ENCODE results near the gene NLGN1. TPM values are rescaled to one million over a fixed set of nuclear protein-coding genes. Genes with fewer than 3 reads are reported as not detected.

Gene NLGN1
- total RNA-seq, 4 donors from 2014 or later: 0.80 to 4.4 (median 1.8) TPM

DNA sequence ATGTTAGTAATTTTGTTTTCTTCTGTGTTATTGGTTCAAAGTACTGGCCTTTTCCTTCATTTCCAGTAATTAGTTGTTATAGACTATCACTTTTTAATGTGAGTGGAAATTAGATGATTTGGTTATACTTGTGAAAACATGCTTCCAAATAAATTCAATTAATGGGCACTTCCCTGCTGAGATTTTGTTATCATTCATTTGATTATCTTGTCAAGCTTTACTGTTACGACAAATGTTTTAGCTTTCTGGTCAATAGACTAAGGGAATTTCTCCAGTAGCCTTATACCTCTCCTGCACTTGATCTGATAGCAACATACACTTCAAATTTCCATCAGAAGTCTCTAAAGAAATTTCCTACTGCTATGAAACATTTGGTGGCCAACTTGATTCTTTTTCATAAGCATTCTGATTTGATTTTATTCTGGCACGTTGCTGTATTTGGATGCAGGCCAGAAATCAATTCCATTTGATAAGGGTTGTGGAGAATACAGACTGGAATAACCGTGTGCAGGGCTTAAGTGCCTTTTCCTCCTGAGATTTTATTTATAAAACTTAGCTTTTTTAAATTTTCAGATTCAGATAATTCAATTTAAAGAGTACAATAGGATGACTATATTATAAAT lies 887.8 kb downstream of the NLGN1 start:
- intact Hi-C loops (cut with DNase I; ENCODE audit: low total_unique reads): no loop called here
- H3K4me3 ChIP-seq (ENCODE audit: low read depth, poor library complexity, severe bottlenecking): no peak overlapping the region
- no peak for DNase-seq (ENCODE audit: low spot score in 2 of 2)
- TF ChIP-seq, protein P1, sequence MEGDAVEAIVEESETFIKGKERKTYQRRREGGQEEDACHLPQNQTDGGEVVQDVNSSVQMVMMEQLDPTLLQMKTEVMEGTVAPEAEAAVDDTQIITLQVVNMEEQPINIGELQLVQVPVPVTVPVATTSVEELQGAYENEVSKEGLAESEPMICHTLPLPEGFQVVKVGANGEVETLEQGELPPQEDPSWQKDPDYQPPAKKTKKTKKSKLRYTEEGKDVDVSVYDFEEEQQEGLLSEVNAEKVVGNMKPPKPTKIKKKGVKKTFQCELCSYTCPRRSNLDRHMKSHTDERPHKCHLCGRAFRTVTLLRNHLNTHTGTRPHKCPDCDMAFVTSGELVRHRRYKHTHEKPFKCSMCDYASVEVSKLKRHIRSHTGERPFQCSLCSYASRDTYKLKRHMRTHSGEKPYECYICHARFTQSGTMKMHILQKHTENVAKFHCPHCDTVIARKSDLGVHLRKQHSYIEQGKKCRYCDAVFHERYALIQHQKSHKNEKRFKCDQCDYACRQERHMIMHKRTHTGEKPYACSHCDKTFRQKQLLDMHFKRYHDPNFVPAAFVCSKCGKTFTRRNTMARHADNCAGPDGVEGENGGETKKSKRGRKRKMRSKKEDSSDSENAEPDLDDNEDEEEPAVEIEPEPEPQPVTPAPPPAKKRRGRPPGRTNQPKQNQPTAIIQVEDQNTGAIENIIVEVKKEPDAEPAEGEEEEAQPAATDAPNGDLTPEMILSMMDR (IDR thresholded peaks at IDR 0.05): no peak
- TF ChIP-seq POLR2A (IDR thresholded peaks at IDR 0.05): no peak
- WGBS, 2 donors: 43 to 46% methylated on average over 3 of the region's 3 CpGs

DNA sequence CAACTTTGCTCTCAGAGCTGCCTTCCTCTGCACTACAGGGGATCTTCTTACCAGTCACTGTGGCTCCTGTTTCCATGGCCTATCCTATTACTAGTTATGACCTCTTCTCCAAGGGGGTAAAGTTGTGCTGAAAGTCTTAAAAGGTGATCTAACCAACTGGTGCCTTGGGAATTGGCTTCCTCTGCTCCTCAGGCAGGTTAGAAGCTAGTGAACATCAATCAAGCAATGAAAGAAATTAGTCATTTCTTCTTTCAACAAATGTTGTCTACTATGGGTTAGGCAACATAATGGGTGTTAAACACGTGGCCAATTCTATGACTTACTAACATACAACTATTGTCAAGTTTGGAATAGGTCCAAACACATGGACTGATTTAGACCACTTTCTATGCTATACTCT lies 890.2 kb downstream of the NLGN1 start:
- intact Hi-C loops (cut with DNase I; ENCODE audit: low total_unique reads): no loop called here
- TF ChIP-seq, protein P1 (IDR thresholded peaks at IDR 0.05): no peak
- TF ChIP-seq POLR2A (IDR thresholded peaks at IDR 0.05): no peak
- H3K4me3 ChIP-seq (ENCODE audit: low read depth, poor library complexity, severe bottlenecking): no peak overlapping the region
- no peak for DNase-seq (ENCODE audit: low spot score in 2 of 2)
- 46 to 63% methylated on average over 1 of the region's 1 CpG for WGBS, 2 donors

DNA sequence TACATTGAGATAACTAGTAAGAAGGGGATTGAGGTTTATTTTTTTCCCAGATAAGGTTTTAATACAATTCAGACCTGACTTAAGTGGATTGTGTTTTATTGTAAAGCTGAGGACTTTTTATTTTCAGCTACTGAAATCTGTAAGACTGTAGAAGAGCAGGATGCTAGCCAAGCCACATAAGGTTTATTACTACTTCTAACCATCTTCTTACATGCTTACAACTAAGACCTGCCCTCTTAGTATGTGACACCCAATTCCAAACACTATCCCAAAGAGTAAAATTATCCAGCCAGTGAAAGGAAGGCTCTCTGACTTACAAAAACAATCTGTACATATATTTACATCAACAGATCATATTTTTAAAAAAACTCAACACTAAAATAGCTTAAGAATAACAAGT lies 897.1 kb downstream of the NLGN1 start:
- intact Hi-C loops (cut with DNase I; ENCODE audit: low total_unique reads): no loop called here
- TF ChIP-seq, protein P1 (IDR thresholded peaks at IDR 0.05): no peak
- no peak for TF ChIP-seq POLR2A (IDR thresholded peaks at IDR 0.05)
- no peak for DNase-seq (ENCODE audit: low spot score in 2 of 2)
- no peak overlapping the region for H3K4me3 ChIP-seq (ENCODE audit: low read depth, poor library complexity, severe bottlenecking)

DNA sequence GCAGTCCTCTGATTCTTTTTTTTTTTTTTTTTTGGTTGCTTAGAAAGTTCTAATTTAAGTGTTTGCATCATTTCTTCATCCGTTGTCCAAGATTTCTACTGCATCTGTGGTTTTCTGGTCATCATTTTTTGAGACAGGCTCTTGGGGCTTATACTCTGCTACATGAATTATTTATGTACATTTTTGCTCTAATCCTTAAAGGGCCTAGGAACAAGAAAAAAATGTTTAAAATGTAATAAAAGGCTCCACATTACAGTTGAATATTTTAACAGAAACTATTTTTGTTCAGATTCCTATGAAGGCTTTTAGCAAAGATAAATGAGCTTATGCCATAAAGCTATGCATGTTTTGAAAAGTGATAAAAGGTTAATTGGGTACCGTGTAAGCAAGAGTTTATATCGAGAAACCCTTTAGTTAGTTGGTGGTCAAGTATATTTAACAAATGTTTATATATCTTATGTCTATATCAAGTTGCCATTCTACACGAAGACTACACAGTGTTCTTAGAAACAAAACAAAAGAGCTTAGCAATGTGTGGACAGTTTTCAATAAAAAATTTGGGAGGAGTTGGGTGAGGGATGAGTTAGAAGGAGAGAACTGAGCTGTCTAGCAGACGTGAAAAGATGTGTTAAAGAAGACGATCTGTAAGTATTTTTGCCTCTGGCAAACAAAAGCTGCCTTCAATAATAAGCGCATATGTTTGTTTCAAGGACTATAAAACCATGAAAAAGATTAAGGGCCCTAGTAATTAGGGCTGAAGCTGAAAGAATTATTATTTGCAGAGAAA lies 898.0 kb downstream of the NLGN1 start:
- WGBS, 2 donors: 32 to 36% methylated on average over 7 of the region's 7 CpGs
- no peak overlapping the region for H3K4me3 ChIP-seq (ENCODE audit: low read depth, poor library complexity, severe bottlenecking)
- intact Hi-C loops (cut with DNase I; ENCODE audit: low total_unique reads): no loop called here
- DNase-seq (ENCODE audit: low spot score in 2 of 2): no peak
- TF ChIP-seq, protein P1 (IDR thresholded peaks at IDR 0.05): no peak
- no peak for TF ChIP-seq POLR2A (IDR thresholded peaks at IDR 0.05)

DNA sequence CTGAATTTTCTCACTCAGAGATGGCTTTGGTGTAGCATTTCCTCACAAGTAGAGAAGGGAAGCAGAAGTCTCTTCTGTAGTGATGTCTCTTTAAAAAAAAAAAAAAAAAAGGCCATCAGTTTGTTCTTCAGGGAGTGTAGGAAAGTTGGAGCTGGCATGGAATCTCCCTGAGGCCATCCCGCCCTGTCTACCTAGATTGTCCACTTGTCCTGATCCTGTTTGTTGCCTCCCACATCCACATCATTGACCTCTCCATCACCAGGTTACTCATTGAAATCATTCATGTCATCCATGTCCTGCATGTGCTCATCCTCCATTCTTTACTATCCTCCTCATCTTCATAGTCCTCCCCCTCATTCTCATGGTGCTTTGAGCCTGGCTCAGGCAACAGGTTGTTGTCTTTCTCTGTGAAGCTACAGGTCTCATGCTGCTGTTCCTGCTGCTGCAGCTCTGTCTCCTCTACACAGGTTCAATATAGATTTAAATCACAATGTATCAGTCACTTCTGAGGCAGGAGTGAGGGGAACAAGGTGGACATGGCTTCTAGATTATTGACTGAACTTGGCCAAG lies 905.3 kb downstream of the NLGN1 start:
- no peak for DNase-seq (ENCODE audit: low spot score in 2 of 2)
- TF ChIP-seq, protein P1 (IDR thresholded peaks at IDR 0.05): no peak
- no peak for TF ChIP-seq POLR2A (IDR thresholded peaks at IDR 0.05)
- H3K4me3 ChIP-seq (ENCODE audit: low read depth, poor library complexity, severe bottlenecking): no peak overlapping the region
- intact Hi-C loops (cut with DNase I; ENCODE audit: low total_unique reads): no loop called here
- WGBS, 2 donors: 92 to 94% methylated on average over 1 of the region's 1 CpG

All from lower leg skin (tissue), 4 donors.